K562 (cell line): ENCODE results near the gene ACTN1. TPM values are rescaled to one million over a fixed set of nuclear protein-coding genes. Genes with fewer than 3 reads are reported as not detected.

Source experiments
- DEAF1 ChIP-seq: fragments of 450-650 bp; formaldehyde crosslinking; IDR thresholded peaks from 2 replicates; pipeline ENCODE4 v1.4.0; 2020; ENCODE audit warnings: mild to moderate bottlenecking, moderate library complexity
- DPF2 ChIP-seq: fragments of 450-650 bp; IDR thresholded peaks from 2 replicates; pipeline ENCODE4 v1.6.1; 2016
- MAFK ChIP-seq: IDR thresholded peaks from 2 replicates; pipeline ENCODE4 v1.6.1; 2011; ENCODE audit warnings: low read length, improper control_type of control experiment
- MEIS2 ChIP-seq: fragments of 450-650 bp; IDR thresholded peaks from 2 replicates; pipeline ENCODE4 v1.6.1; 2014; ENCODE audit warnings: mild to moderate bottlenecking; ENCODE audit not compliant: partially characterized antibody
- PRDM10 ChIP-seq: fragments of 450-650 bp; IDR thresholded peaks from 2 replicates; pipeline ENCODE4 v1.6.1; 2018; ENCODE audit not compliant: partially characterized antibody
- RAD21 ChIP-seq, 2 experiments: fragments of 250-450 bp in 1 of 2; fragments of 450-650 bp in 1 of 2; sonication (Bioruptor Pico) in 1 of 2; formaldehyde crosslinking in 1 of 2; IDR thresholded peaks in 1 of 2; conservative IDR thresholded peaks in 1 of 2; 2 replicates each; pipeline versions ENCODE4 v1.4.0 to v1.8.0; 2020 to 2022; ENCODE audit warnings: mild to moderate bottlenecking in 2 of 2, moderate library complexity in 1 of 2
- SRSF3 ChIP-seq: fragments of 200-400 bp; formaldehyde crosslinking; IDR thresholded peaks from 2 replicates; pipeline ENCODE4 v1.6.1; 2016; ENCODE audit warnings: mild to moderate bottlenecking, low read length, moderate library complexity; ENCODE audit not compliant: insufficient read depth
- STAG1 ChIP-seq: sonication (generic); formaldehyde crosslinking; IDR thresholded peaks from 2 replicates; pipeline ENCODE4 v1.5.0; 2020; ENCODE audit warnings: missing genetic modification reagents, borderline replicate concordance
- TEAD1 ChIP-seq, 2 experiments: fragments of 450-650 bp in 1 of 2; sonication (generic) in 1 of 2; formaldehyde crosslinking; IDR thresholded peaks; 2 replicates each; pipeline versions ENCODE4 v1.4.0 to v1.8.0; 2020 to 2022; ENCODE audit warnings: mild to moderate bottlenecking in 2 of 2, missing genetic modification reagents in 1 of 2
- YY1 ChIP-seq, 3 experiments: IDR thresholded peaks; 2 replicates each; pipeline ENCODE4 v1.6.1; 2011; ENCODE audit warnings: low read length in 2 of 3, mild to moderate bottlenecking in 2 of 3, moderate library complexity in 2 of 3, borderline replicate concordance in 1 of 3, control low read depth in 1 of 3, low read depth in 1 of 3; ENCODE audit not compliant: insufficient read depth in 3 of 3, insufficient replicate concordance in 2 of 3, control insufficient read depth in 1 of 3, insufficient read length in 1 of 3; ENCODE audit errors: extremely low read depth in 1 of 3
- ZBTB5 ChIP-seq: fragments of 450-650 bp; IDR thresholded peaks from 2 replicates; pipeline ENCODE4 v1.6.1; 2017; ENCODE audit warnings: antibody characterized with exemption
- ZHX1 ChIP-seq: fragments of 150-350 bp; conservative IDR thresholded peaks from 2 replicates; pipeline ENCODE4 v1.6.1; 2014; ENCODE audit warnings: low read length
- ZNF316 ChIP-seq: fragments of 450-650 bp; IDR thresholded peaks from 2 replicates; pipeline ENCODE4 v1.6.1; 2016
- ZNF695 ChIP-seq: fragments of 450-650 bp; formaldehyde crosslinking; IDR thresholded peaks from 2 replicates; pipeline ENCODE4 v1.4.0; 2020; ENCODE audit warnings: mild to moderate bottlenecking, moderate library complexity
- polyA plus RNA-seq, 8 experiments: library from polyadenylated mRNA; depleted of rRNA in 4 of 8; stranded (reverse) in 5 of 8; unstranded in 3 of 8; fragments of >200 nt; fragmentation: Nextera tagmentation in 2 of 8; fragmentation: Illumina TruSeq in 1 of 8; extraction: Ambion mirVana in 2 of 8; extraction: Trizol in 1 of 8; gene quantifications; 2 replicates each; pipeline versions ENCODE4 v1.2.1 to v1.2.3, GENCODE V29; 2011 to 2014; ENCODE audit warnings: inconsistent platforms in 1 of 8, missing spikeins in 1 of 8
- total RNA-seq, 7 experiments: library from RNA; depleted of rRNA in 6 of 7; stranded (reverse); fragments of >200 nt in 6 of 7; fragmentation: Illumina TruSeq in 2 of 7; extraction: Trizol in 2 of 7; gene quantifications; 2 replicates each; pipeline versions ENCODE4 v1.2.1 to v1.2.3, GENCODE V29; 2011 to 2021; ENCODE audit warnings: low replicate concordance in 1 of 7

Gene ACTN1
- total and polyA plus RNA-seq, 9 of the 15 experiments (the other 6 are each of a cell fraction or from before 2014, with no cell fraction given): 2.2 to 67.7 (median 34.5) TPM

GRCh38 chr14:68862954-68863594 lies 116.0 kb downstream of the ACTN1 start (continued):
- TF ChIP-seq PRDM10: no peak
- TF ChIP-seq DEAF1 (CRISPR knock-in tag): 0 out of 2 replicates have a peak, but pooled peaks have one; percentile 18
- no peak for TF ChIP-seq SRSF3
- TF ChIP-seq RAD21 (CRISPR knock-in tag; conservative IDR thresholded peaks at IDR 0.05 in 1 of 2, IDR thresholded peaks at IDR 0.05 in 1 of 2): peak; percentile 53 to 73
- TF ChIP-seq ZNF695 (CRISPR knock-in tag): no peak
- peak; percentile 83 for TF ChIP-seq MEIS2
- TF ChIP-seq ZBTB5: no peak
- peak in 1 of 3 experiments; percentile 28 for TF ChIP-seq YY1 (IDR thresholded peaks at IDR 0.05; ENCODE audit: borderline replicate concordance in 1 of 3, control insufficient read depth in 1 of 3, extremely low read depth in 1 of 3, insufficient read depth in 3 of 3, insufficient read length in 1 of 3, insufficient replicate concordance in 2 of 3, low read depth in 1 of 3, low read length in 2 of 3)
- TF ChIP-seq ZHX1: no peak
- no peak for TF ChIP-seq DPF2
- no peak for TF ChIP-seq MAFK
- TF ChIP-seq TEAD1 (CRISPR knock-in tag; IDR thresholded peaks at IDR 0.05): peak in 1 of 2 experiments; percentile 60; a peak in 1 of 4 replicates
- TF ChIP-seq ZNF316: 0 out of 2 replicates have a peak, but pooled peaks have one; percentile 9
- peak; percentile 47; the same call in 1 of the 2 replicates for TF ChIP-seq STAG1 (CRISPR knock-in tag)
